ENCODE measurements around the gene DCAF11.

Gene DCAF11

DNA sequence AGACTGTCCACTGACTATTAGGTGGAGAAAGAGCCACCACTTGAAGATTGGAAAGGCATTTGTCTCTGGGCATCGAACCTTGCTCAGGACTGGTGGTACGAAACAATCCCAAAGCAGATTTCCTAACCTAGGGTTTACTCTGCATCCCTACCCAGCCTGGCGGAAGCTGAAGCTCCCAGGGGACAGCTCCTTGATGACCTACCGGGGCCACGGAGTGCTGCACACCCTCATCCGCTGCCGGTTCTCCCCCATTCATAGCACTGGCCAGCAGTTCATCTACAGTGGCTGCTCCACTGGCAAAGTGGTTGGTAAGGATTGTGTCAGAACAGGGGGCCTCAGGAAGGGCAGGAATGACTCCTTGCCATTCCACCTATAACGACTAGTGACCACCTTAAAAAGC, 6.6 kb downstream of the DCAF11 start:
- no peak for DNase-seq (ENCODE audit: low read depth in 3 of 3)

DNA sequence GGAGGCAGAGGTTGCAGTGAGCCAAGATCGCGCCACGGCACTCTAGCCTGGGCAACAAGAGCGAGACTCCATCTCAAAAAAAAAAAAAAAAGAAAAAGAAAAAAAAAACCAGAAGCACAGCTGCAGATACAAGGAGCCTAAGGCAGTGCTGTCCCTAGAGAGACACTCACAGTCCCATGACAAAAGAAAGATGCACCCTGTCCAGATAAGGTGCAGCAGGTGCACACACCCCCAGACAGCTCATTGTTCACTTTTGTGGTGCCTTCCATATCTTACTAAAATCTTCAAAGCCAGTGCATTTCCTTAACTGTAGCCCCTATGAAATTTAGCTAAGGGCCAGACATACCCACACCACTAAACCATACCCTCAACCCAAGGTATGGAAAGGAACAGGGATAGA, 7.8 kb downstream of the DCAF11 start:
- DNase-seq (ENCODE audit: low read depth in 3 of 3), result no peak

DNA sequence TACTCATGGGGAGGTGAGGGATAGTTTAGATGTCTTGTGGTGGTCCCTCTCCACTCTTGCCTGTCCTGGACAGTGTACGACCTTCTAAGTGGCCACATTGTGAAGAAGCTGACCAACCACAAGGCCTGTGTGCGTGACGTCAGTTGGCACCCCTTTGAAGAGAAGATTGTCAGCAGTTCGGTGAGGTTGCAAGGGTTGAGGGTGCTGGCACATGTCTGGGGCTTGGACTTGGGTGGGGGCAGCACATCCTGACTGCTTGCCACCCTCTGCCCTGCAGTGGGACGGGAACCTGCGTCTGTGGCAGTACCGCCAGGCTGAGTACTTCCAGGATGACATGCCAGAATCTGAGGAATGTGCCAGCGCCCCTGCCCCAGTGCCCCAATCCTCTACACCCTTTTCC, 8.3 kb downstream of the DCAF11 start:
- no peak for DNase-seq (ENCODE audit: low read depth in 3 of 3)

DNA sequence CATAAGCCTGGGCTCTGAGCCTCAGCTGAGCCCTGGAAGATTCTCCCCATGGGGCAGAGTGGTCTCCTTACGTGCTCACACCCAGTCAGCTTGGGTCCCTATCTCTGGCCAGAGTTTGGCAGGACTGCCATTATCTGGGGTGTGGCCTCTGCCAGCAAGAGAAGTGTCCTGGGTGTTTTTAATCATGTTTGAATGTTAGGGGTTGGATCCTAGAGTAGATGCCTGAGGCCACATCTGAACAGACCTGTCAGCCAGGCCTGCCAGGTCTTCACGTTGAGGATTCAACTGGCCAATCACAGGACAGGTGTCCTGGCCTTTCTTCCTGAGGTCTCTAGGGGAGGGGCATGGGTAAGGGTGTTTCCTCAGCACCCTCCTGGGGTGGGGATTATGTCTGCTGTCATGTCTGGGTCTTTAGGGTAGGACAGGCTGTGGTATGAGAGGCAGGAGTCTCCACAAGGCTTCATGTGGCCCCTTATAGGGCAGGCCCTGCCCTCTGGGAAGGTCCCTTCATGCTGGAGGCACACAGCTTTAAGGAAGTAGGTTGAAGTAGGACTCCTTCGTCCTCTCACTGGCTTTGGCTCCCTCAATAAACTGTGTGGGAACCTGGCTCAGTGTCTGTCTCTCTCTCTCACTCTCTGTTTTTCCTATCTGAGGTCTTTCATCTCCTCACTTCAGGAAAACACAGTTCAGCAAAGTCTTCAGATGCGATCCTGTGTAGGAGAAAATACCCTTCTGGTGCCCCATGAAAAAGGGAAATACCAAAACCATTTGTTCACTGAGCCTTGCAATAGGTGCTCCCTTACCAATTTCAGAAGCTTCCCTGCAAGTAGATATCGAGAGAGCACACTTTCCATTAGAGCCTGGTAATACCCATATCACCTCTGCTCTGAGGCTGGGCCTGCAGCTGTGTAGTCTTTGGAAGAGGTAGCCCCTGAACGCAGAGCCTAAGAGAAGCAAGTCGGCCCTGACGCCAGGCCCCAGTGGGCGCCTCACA, 9.1 kb downstream of the DCAF11 start:
- no peak for DNase-seq (ENCODE audit: low read depth in 3 of 3)

DNA sequence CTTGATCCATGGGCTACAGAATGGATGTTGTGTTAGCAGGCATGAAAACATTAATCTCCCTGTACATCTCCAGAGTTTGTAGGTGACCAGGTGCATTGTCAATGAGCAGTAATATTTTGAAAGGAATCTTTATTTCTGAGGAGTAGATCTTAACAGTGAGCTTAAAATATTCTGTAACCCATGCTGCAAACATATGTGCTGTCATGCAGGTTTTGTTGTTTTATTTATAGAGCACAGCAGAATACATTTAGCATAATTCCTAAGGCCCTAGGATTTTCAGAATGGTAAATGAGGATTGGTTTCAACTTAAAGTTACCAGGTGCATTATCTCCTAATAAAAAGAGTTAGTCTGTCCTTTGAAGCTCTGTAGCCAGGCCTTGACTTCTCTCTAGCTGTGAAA, 12.4 kb downstream of the DCAF11 start:
- DNase-seq (ENCODE audit: low read depth in 3 of 3), result no peak

DNA sequence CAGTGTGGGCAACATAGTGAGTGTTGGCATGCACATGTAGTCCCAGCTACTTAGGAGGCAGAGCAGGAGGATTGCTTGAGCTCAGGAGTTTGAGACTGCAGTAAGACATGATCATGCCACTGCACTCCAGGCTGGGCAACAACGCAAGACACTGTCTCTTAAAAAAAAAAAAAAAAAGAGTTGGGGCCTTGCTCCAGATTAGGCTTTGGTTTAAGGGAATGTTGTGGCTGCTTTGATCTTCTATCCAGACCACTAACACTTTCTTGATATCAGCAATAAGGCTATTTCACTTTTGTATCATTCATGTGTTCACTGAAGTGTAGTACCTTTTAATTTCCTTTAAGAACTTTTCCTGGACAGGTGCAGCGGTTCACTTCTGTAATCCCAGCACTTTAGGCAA, 13.1 kb downstream of the DCAF11 start:
- no peak for DNase-seq (ENCODE audit: low read depth in 3 of 3)

DNA sequence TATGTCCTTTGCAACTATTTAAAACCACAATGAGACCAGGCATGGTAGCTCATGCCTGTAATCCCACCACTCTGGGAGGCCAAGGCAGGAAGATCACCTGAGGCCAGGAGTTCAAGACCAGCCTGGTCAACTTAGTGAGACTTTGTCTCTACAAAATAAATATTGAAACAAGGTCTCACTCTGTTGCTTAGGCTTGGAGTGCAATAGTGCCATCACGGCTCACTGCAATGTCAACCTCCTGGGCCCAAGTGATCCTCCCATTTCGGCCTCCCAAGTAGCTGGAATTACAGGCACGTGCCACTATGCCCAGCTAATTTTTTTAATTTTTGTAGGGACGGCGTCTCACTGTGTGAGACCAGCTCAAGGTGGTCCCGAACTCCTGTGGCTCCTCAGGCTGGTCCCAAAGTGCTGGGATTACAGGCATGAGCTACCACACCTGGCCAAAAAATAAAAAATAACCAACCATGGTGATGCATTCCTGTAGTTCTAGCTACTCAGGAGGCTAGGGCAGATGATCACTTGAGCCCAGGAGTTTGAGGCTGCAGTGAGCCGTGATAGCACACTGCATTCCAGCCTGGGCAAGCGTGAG, 14.9 kb downstream of the DCAF11 start:
- DNase-seq (ENCODE audit: low read depth in 3 of 3), result no peak

DNA sequence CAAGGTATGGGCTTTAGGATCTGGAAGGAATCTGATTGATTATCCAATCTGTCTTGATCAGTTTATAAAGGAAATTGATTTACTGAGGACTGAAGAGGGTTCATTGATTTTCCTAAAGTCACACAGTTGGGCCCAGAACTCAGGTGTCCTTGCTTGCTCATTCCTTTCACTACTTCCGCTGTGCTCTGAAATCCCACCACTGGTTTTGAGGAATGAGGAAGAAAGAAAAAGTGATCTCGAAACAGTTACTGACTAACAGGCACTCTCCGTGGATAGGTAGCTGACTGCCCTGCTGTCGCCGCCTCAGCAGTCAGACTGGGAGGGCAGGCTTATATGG, 15.8 kb downstream of the DCAF11 start, which contains the start of gene FITM1:
Gene FITM1, plus strand, starts transcription at position 280 of the 337 bp plus-strand sequence. CDS start 905 bp downstream, outside the sequence.
- no peak for DNase-seq (ENCODE audit: low read depth in 3 of 3)

DNA sequence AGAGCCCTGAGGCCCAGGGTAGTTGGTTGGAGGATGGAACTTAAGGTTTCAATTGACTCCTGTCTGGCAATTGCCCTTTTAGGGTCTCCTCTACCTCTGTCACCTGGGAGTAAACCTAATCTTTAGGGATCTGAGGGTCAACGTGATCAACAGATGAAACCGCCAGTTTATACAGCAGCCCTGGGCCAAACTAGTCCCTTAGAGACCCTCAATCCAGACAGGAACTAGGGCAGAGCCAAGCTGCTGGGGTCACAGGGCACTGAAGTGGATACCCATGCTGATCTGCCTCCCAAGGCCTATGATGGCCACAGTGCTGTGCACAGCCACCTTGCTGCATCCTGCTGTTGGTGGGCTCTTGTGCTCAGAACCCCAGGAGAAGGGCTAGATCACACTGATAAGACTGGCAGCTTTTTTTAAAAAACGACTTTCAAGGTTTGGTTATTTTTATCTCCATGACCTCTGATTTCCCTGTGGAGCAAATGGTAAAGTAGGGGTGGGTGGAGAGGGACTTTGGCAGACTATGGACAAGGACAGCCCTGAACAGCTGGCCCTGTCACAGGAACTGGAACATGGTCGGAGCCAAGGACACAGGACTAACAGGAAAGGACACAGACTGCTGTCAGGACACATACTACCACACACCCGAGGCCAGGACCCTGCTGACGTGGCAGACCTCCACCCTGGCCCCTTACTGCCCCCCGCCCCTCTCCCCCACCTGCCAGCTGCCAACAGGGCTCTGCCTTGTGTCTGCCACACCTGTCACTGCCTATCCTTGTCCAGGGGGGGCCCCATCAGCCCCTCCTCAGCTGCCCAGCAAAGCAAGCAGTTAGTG, 16.4 kb downstream of the DCAF11 start:
- DNase-seq (ENCODE audit: low read depth in 3 of 3), result no peak

DNA sequence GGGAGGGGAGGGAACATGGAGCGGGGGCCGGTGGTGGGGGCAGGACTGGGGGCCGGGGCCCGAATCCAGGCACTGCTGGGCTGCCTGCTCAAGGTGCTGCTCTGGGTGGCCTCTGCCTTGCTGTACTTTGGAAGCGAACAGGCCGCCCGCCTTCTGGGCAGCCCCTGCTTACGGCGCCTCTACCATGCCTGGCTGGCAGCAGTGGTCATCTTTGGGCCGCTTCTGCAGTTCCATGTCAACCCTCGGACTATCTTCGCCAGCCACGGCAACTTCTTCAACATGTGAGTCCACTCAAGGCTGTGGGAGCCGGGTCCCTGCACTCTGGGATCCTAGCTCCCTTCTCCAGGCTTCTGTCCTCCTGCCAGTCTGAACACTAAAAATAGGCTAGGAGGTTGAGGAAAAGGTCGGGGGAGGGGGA, 17.0 kb downstream of the DCAF11 start:
- DNase-seq (ENCODE audit: low read depth in 3 of 3), result no peak

DNA sequence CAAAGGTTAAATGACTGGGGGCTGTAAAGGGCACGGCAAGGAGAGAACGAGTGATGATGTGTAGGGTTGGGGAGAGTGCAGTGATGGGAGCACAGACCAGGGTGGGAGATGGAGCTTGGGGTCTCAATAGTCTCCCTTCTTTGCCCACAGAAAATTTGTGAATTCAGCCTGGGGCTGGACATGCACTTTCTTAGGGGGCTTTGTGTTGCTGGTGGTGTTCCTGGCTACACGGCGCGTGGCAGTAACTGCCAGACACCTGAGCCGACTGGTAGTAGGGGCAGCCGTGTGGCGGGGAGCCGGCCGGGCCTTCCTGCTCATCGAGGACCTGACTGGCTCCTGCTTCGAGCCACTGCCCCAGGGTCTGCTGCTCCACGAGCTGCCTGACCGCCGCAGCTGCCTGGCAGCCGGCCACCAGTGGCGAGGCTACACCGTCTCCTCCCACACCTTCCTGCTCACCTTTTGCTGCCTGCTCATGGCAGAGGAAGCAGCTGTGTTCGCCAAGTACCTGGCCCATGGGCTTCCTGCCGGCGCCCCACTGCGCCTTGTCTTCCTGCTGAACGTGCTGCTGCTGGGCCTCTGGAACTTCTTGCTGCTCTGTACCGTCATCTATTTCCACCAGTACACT, 17.6 kb downstream of the DCAF11 start:
- no peak for DNase-seq (ENCODE audit: low read depth in 3 of 3)

DNA sequence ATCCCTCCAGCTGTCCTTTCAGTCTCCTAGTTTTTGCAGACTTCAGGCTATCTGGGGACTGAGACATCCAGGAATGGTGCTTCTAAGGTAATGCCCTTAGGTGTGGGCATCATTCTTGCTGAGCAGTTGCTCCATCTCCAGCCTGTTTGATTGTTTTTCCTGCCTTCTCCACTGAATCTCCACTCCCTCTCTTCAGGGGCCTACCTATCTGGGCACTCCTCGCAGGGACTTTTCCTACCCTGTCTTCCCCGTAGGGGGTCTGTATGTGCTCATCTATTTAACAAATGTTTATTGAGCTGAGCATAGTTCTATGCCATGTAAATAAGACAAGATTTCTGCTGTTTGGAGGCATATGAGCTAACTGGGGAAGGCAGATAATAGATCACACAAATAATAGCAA, 18.4 kb downstream of the DCAF11 start:
- no peak for DNase-seq (ENCODE audit: low read depth in 3 of 3)

DNA sequence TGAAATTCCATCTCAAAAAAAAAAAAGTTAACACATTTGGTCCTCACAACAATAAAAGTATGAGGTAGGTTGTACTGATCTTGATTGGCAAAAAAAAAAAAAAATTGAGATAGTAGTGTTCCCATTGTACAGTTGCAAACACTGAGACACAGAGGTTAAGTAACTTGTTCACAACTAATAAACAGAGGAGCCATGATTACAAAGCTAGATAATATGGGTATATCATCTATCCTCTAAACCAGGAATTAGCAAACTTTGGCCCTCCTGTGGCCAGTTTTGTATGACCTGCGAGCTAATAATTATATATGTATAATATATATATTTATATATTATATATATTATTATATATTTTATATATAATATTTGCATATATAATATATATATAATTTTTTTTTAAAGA, 19.2 kb downstream of the DCAF11 start:
- no peak for DNase-seq (ENCODE audit: low read depth in 3 of 3)

DNA sequence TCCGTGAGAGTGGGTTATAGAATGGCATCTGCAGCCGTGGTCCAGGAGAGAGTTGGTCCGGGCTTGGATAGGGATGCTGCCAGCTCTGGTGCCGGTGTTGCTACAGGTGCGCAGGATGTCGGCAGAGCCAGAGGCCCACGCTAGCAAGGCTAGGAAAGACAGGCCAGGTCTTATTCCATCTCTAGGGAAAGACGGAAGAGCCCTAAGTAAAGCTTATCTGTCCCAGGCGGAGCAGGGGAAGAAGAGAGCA, 20.9 kb downstream of the DCAF11 start:
- no peak for DNase-seq (ENCODE audit: low read depth in 3 of 3)

DNA sequence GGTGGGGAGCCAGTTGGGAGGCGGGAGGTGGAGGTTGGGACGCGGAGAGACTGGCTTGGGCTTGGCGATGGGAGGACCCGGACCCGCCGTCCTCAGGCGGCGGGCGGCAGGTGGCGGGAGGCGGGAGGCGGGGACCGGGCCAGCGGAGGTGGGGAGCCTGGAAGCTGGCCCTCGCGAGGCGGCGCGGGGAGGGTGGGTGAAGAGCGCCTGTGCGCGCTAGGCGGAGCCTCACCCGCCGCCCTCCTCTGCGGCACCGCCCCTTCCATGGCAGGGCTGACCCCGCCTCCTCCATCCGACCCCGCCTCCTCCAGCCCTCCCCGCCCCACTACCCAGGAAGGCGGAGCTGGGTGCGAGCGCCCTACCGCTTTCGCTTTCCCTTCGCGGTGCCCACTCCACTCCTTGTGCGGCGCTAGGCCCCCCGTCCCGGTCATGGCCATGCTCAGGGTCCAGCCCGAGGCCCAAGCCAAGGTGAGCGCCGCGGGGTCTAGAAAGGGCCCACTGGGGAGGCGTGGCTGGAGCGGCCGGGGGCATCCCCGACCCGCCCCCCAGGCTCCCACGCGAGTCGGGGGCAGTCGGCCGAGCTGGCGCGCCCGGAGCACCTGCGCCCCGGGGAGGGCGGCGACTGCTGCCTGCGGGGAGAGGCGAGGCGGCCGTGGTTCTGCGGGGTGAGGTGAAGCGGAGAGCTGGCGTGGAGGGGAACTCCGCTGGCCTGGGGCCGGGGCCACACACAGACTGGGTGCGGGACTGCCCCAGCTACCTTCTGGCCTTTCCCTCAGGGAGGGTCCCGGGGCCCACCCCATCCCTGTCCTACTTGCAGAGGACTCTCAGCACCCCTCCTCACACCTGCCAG, 21.5 kb downstream of the DCAF11 start, which contains the start of gene PSME1:
Gene PSME1, plus strand, starts transcription at position 361 of the 850 bp plus-strand sequence. Its CDS starts 69 bp downstream, at position 430.
- DNase-seq (ENCODE audit: low read depth in 3 of 3), result peak; percentile 88 to 94 (median 91)

DNA sequence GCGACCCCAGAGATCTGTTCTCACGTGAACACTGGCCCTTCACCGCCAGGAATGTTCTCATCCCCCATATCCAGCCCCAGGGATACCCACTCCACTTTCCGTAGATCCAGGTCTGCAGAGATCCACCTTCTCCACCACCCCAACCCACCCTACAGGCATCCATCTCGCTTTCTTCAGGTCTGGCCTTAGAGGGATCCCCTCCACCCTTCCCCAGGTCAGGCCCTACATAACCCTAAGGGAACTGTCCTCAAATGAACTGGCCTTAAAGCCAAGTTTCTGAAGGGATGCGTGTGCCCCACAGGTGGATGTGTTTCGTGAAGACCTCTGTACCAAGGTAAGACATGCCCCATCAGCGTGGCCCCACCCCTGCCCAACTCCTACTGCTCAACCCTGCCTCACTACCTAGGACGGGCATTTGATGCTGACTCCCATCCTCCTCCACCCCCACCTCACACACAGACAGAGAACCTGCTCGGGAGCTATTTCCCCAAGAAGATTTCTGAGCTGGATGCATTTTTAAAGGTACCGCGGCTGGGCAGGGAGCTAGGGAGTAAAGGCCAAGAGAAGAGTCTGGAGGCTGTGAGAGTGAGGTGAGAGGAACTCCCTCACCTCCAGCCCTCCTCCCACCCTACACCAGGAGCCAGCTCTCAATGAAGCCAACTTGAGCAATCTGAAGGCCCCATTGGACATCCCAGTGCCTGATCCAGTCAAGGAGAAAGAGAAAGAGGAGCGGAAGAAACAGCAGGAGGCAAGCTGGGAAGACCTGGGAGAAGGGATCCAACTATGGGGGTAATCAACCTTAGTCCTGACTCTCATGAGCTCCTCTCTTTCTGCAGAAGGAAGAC, 22.3 kb downstream of the DCAF11 start:
- no peak for DNase-seq (ENCODE audit: low read depth in 3 of 3)

DNA sequence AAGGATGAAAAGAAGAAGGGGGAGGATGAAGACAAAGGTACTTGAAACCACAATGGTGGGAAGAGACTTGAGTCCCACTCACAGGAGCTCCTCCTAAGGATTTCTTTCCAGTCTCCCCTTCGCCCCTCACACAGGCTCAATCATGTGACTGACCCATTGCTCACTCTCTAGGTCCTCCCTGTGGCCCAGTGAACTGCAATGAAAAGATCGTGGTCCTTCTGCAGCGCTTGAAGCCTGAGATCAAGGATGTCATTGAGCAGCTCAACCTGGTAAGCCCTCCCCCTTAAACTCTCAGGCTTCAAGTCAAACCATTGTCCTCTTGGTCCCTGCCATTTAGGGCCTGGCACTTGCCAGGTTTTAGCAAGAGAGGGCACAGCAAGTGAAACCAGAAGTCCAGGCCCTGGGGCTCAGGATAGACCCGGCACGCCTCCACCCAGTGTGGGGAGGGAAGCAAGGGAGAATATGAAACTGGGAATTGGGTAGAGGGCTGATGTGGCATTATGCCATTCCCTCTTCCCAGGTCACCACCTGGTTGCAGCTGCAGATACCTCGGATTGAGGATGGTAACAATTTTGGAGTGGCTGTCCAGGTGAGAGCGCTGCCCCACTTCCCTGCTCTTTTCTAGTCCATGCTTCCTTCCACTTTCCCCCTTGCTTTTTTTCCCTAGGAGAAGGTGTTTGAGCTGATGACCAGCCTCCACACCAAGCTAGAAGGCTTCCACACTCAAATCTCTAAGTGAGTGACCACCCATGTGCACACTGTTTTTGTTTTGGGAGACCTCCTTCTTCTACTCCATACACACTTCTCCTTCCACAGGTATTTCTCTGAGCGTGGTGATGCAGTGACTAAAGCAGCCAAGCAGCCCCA, 23.2 kb downstream of the DCAF11 start:
- DNase-seq (ENCODE audit: low read depth in 3 of 3), result no peak

DNA sequence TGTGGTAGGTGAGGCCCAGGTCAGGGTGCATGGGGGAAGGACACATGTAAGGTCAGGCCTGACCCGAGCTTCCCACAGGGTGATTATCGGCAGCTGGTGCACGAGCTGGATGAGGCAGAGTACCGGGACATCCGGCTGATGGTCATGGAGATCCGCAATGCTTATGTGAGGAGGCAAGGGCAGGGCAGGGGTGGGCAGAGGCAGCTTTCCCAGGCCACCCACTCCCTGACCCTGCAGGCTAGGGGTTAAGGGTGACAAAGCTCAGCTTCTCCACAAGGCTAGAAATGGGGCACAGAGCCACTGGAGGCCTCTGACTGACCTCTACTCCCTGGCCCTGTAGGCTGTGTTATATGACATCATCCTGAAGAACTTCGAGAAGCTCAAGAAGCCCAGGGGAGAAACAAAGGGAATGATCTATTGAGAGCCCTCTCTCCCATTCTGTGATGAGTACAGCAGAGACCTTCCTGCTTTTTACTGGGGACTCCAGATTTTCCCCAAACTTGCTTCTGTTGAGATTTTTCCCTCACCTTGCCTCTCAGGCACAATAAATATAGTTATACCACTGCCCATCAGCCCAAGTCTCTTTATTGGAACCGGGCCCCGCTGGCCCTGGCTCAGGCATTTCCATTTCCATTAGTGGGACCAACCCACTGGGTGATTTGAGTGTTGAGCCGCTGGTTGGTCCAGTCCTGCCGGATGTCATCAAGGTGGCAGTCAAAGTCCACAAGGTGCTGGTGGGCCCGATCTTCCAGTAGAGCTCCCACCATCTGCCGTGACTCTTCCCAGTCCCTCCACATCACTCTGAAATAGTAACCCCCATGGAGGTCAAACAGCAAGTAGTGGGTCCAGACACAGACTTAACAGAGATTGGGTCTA, 24.1 kb downstream of the DCAF11 start:
- DNase-seq (ENCODE audit: low read depth in 3 of 3), result no peak
